K562 (cell line): ENCODE measurements around the gene KIF26B.

ENCODE experiments used
- EP300 ChIP-seq: IDR thresholded peaks from 2 replicates; pipeline ENCODE4 v1.6.1; 2012; ENCODE audit warnings: low read length, improper control_type of control experiment
- GABPB1 ChIP-seq: sonication (generic); formaldehyde crosslinking; IDR thresholded peaks from 2 replicates; pipeline ENCODE4 v1.8.0; 2022; ENCODE audit warnings: mild to moderate bottlenecking, missing genetic modification reagents
- JUNB ChIP-seq: fragments of 450-650 bp; formaldehyde crosslinking; conservative IDR thresholded peaks from 2 replicates; pipeline ENCODE4 v1.4.0; 2020; ENCODE audit warnings: mild to moderate bottlenecking
- NFXL1 ChIP-seq: fragments of 450-650 bp; formaldehyde crosslinking; IDR thresholded peaks from 2 replicates; pipeline ENCODE4 v1.4.0; 2021; ENCODE audit warnings: mild to moderate bottlenecking
- NR2C2 ChIP-seq, 2 experiments: fragments of 200-800 bp in 1 of 2; sonication (Bioruptor generic) in 1 of 2; sonication (generic) in 1 of 2; formaldehyde crosslinking in 1 of 2; IDR thresholded peaks; 2 replicates each; pipeline versions ENCODE4 v1.6.1 to v1.8.0; 2016 to 2022; ENCODE audit warnings: mild to moderate bottlenecking in 1 of 2, missing compliant biosample characterization in 1 of 2, missing genetic modification characterization in 1 of 2, missing genetic modification reagents in 1 of 2
- POLR2A ChIP-seq: fragments of 450-650 bp; conservative IDR thresholded peaks from 2 replicates; pipeline ENCODE4 v1.6.1; 2016
- SMAD4 ChIP-seq: fragments of 250-450 bp; sonication (Bioruptor Pico); conservative IDR thresholded peaks from 2 replicates; pipeline ENCODE4 v1.8.0; 2021; ENCODE audit warnings: inconsistent platforms, mild to moderate bottlenecking, moderate library complexity
- TF ChIP-seq, protein P1 (sequence below): fragments of 250-450 bp; sonication (Bioruptor Pico); IDR thresholded peaks from 2 replicates; pipeline ENCODE4 v1.5.0; 2021; ENCODE audit warnings: mild to moderate bottlenecking, borderline replicate concordance

DNA sequence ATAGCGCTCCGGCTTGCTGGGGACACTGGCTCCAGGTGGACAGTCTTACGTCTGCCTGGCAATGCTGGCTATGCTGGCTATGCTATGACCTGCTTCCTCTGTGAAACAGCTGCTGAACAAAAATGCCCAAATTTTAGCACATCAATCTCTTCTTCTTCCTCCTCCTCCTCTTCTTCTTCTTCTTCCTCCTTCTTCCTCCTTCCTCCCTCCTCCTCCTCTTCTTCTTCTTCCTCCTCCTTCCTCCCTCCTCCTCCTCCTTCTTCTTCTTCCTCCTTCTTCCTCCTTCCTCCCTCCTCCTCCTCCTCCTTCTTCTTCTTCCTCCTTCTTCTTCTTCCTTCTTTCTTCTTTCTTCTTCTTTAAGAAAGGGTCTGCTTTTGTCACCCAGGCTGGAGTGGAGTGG lies 401.3 kb downstream of the KIF26B start:
- TF ChIP-seq NR2C2 (CRISPR knock-in tag; IDR thresholded peaks at IDR 0.05), result no peak
- no peak for TF ChIP-seq NR2C2 (tag; IDR thresholded peaks at IDR 0.05)
- TF ChIP-seq NFXL1 (CRISPR knock-in tag), result no peak
- TF ChIP-seq, protein P1, sequence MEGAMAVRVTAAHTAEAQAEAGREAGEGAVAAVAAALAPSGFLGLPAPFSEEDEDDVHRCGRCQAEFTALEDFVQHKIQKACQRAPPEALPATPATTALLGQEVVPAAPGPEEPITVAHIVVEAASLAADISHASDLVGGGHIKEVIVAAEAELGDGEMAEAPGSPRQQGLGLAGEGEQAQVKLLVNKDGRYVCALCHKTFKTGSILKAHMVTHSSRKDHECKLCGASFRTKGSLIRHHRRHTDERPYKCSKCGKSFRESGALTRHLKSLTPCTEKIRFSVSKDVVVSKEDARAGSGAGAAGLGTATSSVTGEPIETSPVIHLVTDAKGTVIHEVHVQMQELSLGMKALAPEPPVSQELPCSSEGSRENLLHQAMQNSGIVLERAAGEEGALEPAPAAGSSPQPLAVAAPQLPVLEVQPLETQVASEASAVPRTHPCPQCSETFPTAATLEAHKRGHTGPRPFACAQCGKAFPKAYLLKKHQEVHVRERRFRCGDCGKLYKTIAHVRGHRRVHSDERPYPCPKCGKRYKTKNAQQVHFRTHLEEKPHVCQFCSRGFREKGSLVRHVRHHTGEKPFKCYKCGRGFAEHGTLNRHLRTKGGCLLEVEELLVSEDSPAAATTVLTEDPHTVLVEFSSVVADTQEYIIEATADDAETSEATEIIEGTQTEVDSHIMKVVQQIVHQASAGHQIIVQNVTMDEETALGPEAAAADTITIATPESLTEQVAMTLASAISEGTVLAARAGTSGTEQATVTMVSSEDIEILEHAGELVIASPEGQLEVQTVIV (CRISPR knock-in tag), result no peak
- TF ChIP-seq JUNB, result no peak
- TF ChIP-seq GABPB1 (CRISPR knock-in tag), result no peak
- no peak for TF ChIP-seq SMAD4 (CRISPR knock-in tag)
- TF ChIP-seq EP300, result no peak
- no peak for TF ChIP-seq POLR2A
